Fibroblast of gingiva (primary cell): ENCODE results near the gene IRS2.

ENCODE experiments used
- DNase-seq: peaks from one replicate; pipeline ENCODE4 v3.0.0-alpha.2; 2011; ENCODE audit warnings: low read depth

Gene IRS2

GRCh38 chr13:109802936-109803335 is 16.6 kb upstream of the IRS2 start:
- DNase-seq: no peak

DNA sequence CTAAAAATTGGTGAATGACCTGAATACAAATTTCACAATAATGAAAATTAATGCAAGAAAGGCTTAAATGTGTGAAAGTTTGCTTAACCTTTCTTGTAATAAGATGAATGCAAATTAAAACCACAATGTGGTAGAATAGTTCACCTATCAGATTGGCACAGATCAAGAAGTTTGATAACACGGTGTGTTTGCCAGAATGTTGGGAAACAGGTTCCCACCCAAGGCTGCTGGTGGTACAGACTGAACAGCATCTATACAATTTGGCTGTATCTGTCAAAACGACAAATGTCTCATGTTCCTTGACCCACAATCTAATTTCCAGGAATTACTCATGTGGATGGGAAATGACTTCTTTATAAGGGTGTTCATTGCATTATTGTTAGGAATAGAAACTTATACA is 8.6 kb upstream of the IRS2 start:
- no peak for DNase-seq

DNA sequence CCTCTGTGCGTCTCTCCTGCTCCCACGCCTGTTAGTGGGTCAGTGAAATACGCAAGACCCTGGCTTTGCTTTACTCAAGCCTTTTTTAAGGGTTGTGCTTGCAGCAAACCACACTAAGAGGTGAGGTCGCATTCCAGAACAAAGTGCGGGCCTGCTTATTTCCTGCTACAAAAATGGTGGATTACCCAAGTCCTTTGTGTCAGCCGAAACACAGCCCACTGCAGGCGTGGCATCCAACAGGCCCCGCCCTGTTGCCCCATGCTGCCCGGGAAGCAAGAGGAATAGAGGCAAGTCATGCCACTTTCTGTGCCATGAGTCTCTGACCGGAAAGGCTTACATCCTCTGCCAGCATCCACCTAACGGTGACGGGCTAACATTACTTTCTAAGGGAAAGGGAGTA is 7.7 kb upstream of the IRS2 start:
- no peak for DNase-seq

DNA sequence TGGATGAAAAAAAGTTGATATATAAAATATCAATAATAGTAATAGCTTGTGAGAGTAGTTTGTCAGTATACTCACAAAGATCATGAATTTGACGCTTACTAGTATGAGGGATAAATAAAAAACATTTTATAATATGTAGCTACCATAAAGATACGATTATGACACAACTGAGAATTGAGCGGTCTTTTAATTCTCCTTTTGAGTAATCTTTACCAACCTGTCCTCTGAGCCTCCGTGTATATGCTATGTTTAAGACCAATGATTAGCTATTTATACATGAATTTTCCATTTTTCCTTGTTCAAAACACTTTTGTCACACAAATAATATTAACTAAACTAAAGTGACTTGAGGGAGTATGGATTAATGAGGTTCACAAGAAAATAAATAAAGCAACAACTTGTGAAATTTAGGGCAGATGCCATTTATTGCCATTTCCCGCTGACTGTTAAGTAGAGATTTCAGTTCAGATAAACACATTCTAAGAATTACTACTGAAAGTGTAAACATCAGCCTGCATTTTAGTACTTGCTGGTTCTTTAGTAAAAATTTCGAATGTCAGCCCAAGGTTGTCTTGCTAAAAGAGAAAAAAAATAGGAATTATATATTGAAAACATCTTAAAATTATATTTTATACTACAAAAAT is 6.2 kb upstream of the IRS2 start:
- DNase-seq: no peak

GRCh38 chr13:109790942-109791605 is 4.7 kb upstream of the IRS2 start:
- peak; percentile 73 for DNase-seq

GRCh38 chr13:109790086-109790485 is 3.7 kb upstream of the IRS2 start:
- peak; percentile 67 for DNase-seq

GRCh38 chr13:109789262-109789661 is 2.9 kb upstream of the IRS2 start:
- DNase-seq: no peak

DNA sequence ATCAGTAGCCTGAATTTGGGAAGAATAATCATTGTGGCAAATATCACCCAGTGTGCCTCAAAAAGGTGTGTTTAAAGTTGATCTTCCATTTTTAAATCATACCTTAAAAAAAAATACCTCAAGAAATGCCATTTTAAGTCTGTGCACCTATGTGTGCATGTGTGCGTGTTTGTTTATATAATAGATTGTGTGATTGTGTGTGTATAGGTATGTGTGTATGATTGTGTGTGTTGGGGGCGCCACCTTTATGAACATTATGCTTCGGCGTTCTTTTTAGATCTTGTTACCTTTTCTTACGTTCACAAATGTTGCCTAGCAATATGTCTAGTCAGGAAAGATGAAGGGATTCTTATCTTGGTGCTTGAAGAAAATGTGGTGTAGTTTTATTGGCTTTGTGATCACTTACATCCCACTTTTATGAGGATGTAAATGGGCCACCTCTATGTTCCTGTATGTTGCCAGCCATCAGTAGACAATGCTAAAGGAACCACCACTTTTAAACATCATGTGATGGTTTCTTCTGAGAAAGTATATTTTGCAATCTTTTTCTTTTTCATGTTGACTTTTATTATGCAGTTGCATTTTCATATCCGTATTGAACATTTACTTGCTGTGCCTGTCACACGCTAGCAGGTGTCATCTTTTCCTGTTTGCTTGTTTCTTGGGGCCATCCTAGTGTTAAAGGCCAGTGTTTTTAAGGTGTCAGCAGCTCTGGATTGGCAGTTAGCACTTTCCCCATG is 2.2 kb upstream of the IRS2 start:
- no peak for DNase-seq

GRCh38 chr13:109787135-109787954 is 962 bp upstream of the IRS2 start:
- peak; percentile 45 for DNase-seq

DNA sequence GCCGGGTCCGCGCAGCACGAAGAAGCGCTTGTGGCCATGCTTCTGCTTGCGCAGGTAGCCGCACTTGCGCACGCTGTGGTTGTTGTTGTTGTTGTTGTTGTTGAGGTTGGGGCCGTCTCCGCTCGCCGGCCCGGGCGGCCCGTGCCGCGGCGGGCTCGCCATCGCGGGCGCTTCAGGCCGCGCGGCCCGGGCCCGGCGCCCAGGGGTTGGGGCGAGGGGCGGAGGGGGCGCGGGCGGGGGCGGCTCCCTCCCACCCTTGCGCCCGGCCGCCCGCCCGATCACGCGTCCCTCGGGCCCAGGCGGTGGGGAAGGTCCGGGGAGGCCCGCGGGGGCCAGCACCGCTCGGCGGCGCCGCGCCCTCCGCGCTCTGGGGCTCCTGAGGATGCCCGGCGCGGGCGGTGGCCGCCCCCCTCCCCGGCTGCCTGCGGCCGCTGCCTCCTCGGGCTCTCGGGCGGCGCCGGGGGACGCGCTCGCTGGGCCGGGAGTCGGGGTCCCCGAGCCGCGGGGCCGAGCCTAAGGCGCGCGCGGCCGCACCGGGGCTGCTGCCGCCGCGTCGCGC is 412 bp downstream of the IRS2 start:
- no peak for DNase-seq

- peak; percentile 62 for DNase-seq
Observed at GRCh38 chr13:109785141-109785891, 1.1 kb downstream of the IRS2 start.

DNA sequence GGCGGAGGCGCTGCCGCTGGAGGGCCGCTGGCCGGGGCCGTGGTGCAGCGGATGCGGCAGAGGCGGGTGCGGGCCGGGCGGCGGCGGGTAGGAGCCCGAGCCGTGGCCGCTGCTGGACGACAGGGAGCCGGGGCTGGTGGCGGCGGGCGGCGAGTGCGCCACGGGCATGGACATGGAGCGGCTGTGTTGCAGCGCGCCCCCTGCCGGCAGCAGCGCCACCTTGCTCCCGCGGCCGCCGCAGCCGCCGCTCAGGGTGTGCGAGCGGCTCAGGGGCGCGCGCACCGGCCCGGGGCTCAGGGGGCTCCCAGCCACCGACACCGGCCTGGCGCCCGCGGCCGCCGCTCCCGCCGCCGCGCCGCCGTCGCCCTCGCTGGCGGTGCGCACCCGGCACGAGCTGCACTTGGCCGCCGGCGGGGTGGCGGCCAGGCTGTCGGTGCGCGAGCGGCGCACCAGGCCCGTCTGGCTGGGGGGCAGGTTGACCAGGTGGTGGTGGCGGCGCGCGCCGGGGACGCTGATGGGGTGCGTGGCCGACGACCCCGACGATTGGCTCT is 1.7 kb downstream of the IRS2 start:
- peak; percentile 83 for DNase-seq

DNA sequence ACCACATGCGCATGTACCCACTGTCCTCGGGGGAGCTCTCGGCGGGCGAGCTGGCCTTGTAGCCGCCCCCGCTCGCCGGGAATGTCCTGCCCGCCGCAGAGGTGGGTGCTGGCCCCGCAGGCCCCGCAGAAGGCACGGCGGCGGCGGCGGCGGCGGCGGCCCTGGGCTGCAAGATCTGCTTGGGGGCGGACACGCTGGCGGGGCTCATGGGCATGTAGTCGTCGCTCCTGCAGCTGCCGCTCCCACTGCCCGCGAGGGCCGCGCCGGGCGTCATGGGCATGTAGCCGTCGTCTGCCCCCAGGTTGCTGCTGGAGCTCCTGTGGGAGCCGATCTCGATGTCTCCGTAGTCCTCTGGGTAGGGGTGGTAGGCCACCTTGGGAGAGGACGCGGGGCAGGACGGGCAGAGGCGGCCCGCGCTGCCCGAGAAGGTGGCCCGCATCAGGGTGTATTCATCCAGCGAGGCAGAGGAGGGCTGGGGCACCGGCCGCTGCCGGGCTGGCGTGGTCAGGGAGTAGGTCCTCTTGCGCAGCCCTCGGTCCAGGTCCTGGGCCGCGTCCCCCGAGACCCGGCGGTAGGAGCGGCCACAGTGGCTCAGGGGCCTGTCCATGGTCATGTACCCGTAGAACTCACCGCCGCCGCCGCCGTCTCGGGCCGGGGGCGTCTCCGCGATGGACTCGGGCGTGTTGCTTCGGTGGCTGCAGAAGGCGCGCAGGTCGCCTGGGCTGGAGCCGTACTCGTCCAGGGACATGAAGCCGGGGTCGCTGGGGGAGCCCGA is 2.4 kb downstream of the IRS2 start:
- peak; percentile 47 for DNase-seq

DNA sequence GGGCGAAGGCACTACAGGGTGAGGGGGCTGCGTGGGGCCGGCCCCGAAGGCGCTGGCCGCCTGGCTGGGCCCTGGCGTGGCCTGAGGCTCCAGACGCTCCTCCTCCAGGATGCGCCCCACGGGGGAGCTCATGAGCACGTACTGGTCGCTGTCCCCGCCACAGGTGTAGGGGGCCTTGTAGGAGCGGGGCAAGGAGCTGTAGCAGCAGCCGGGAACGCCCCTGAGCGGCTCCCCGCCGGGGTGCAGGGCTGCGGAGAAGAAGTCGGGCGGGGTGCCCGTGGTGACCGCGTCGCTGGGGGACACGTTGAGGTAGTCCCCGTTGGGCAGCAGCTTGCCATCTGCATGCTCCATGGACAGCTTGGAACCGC is 3.0 kb downstream of the IRS2 start:
- DNase-seq: peak; percentile 45

DNA sequence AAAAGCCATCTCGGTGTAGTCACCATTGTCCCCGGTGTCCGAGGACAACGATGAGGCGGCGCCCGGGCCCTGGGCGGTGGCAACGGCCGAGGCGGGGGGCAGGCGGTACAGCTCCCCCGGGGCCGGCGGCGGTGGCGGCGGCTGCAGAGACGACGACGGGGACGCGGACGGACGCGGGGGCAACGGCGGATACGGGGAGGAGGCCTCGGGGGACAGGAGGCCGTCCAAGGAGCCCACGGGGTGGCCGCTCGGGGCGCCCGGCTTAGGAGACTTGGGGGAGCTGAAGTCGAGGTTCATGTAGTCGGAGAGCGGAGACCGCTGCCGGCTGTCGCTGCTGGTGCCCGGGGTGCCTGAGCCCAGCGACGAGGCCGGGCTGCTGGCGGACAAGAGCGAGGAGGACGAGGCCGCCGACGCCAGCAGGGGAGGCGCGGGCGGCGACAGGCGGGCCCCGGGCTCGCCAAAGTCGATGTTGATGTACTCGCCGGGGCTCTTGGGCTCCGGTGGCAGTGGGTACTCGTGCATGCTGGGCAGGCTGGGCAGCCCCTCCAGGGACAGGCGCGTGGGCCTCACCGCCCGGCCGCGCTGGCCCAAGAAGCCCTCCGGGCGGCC is 3.5 kb downstream of the IRS2 start:
- no peak for DNase-seq

DNA sequence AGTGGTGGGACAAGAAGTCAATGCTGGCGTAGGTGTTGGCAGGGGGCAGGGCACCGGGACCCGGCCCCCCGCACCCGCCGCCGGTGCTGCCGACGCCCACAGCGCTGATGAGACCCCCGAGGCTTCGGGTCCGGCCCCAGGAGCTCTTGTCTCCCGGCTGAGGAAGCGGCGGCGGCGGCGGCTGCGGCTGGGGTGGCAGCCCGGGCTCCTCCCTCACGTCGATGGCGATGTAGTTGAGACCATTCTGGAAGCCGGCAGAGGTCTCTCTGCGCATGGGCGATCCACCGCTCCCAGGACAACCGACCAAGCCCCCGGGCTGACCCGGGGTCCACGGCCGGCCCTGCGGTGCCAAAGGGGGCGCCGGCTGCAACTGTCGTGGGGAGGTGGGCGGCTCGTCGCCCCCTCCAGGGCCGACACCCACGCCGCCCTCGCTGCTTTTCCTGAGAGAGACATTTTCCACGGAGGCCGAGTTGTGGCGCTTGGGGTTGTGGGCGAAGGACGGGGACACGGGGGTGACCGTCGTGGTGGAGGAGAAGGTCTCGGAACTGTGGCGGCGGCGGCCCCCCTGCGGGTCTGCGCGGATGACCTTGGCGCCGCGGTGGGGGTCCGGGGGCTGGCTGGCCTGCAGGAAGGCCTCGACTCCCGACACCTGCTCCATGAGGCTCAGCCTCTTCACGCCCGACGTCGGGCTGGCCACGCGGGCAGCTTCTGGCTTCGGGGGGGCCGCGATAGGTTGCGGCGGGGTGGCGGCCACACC is 4.1 kb downstream of the IRS2 start:
- DNase-seq: no peak

- peak; percentile 64 for DNase-seq
Observed at GRCh38 chr13:109781384-109782065, 4.9 kb downstream of the IRS2 start.

DNA sequence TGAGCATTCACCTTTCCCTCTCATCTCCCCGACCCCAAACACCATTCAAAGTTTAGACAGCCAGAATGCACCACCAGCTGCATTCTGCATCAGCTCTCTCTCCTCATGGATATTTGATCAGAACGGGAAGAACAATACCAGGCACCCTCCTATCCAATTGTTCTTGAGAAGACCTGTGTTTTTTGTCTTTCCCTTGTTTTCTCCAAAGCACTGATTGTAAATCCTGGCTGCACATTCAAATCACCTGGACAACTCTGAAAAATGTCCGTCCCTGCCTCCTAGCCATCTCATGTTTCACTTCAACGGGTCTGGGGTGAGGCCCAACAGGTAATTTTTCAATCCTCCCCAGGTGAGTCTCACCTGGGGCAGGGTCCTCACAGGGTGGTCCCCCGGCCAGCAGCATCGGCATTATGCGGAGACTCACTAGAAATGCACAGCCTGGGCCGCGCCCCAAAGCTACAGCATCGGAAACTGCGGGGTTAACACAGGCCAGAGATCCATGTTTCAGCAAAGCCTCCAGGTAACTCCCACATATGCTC is 5.5 kb downstream of the IRS2 start:
- DNase-seq: no peak
